GM21528 (cell line): ENCODE data around the gene HPCA.

Source experiments
- ATAC-seq: cut with Tn5 transposase; IDR thresholded peaks from one replicate; pipeline ENCODE4 v1.9.1; 2021; ENCODE audit warnings: mild to moderate bottlenecking, moderate library complexity; ENCODE audit not compliant: unreplicated experiment, low FRiP score

The HPCA gene

GRCh38 chr1:32888134-32888533, 1.8 kb downstream of the HPCA start:
- ATAC-seq, result no peak

- no peak for ATAC-seq
These were observed 2.6 kb downstream of the HPCA start for GRCh38 chr1:32888677-32889420.

DNA sequence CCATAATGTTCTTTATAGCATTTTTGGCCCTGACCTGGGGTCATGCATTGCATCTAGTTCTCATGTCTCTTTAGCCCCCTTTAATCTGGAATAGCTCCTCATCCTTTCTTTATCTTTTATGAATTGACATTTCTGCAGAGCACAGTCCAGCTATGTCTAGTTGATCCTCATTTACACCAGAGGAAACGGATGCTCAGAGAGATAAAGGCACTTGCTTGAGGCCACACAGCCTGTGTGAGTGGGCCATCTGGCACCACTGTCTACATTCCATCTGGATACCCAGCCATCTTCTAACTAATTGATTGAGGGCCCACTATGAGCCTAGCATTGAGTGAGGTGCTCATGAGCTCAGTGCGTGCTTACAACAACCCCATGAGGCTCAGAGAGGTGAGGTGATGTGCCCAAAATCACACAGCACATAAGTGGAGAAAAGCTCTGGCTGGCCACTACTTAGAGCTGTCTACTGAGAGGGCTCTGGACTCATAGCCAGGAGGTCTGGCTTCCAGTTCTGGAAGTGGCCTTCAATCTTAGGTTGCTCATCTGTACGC, 3.5 kb downstream of the HPCA start:
- ATAC-seq, result no peak

- ATAC-seq, result no peak
These were observed 4.4 kb downstream of the HPCA start for GRCh38 chr1:32890516-32891240.

- ATAC-seq, result no peak
These were observed 4.9 kb downstream of the HPCA start for GRCh38 chr1:32891241-32891570.

DNA sequence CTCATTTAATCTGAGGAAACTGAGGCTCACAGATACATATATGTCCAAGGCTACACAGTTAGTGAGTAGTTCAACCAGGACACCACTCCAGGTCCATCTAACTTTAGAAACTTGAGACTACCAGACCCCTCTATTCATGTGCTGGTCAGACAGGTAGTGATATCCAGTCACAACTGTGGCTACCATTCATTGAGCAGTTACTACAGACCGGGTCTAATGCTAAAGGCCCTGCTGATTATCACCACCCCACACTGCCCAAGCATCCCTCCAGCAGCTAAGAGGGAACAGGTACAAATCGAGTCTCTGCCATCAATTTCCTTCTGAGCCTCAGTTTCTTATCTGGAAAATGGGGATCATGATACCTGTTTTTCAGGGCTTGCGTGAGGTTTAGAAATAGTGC, 5.3 kb downstream of the HPCA start:
- ATAC-seq, result no peak

GRCh38 chr1:32892368-32893197, 6.3 kb downstream of the HPCA start:
- ATAC-seq, result no peak

- no peak for ATAC-seq
These were observed 7.1 kb downstream of the HPCA start for GRCh38 chr1:32893198-32894018.

DNA sequence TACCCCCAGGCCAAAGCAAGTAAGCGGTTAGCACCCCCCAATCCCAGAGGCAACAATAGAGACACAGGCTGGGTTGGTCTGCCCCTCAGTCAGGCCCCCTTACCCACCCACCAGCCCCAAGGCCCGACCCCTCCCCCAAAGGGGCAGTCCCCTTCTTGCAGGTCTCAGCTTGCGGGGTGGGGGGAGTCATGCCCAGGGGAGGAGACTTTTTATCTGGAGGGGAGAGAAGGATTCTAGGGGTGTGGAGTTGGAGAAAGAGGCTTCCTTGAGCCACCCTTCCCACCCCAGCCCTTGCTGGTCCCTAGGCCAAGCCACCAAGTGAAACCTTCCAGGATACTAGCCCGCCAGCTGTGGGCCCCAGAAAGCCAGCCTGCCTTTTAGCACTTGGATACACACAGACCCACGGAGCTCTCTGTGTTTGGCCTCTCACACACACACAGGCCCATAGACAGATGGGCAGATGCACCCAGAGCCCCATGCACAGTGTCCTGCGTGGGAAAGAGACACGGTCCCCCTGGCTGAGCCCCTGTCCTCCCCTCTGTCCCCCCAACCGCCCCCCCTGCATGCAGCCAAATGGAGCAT, 7.8 kb downstream of the HPCA start:
- no peak for ATAC-seq

- ATAC-seq, result no peak
These were observed 8.4 kb downstream of the HPCA start for GRCh38 chr1:32894681-32895080.

- no peak for ATAC-seq
These were observed 9.3 kb downstream of the HPCA start for GRCh38 chr1:32895325-32896215.

DNA sequence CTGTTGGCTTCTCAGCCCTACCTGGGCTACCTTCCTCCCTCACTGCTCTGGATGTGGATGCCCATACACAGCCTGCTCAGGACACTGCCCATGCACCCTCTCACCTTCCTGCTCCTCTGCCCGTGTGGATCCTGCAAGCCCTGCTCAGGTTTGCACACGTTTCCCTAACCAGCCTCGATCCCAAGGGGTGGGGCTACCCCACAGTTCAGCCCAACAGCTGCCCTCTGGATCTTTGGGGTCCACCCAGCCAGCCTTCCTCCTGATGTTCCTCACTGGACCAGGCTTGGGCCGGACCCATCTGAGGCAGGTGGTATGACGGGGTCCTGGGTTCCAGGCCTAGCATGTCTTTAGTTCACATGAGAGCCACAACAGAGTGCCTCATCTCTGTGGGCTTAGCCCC, 10.2 kb downstream of the HPCA start:
- no peak for ATAC-seq

- no peak for ATAC-seq
These were observed 11.1 kb downstream of the HPCA start for GRCh38 chr1:32897082-32898049.

DNA sequence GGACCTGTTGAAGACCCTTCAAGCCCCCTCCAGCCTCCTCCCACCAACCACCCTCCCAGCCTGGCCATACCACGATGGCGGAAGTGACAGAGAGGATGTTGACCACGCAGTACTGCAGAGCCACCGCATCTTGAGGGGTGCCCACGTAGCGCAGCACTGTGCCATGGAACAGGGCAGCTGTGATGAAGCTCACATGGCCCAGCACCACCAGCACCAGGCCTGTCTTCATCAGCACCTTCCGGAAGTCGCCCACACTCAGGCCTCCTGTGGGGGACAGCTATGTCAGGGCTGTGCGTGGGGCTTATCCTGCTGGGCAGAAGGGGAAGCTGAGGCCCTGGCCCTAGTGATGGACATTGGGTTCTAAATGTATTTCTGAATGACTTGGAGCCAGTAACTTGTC, 11.8 kb downstream of the HPCA start:
- no peak for ATAC-seq

- no peak for ATAC-seq
These were observed 12.7 kb downstream of the HPCA start for GRCh38 chr1:32898958-32899357.

DNA sequence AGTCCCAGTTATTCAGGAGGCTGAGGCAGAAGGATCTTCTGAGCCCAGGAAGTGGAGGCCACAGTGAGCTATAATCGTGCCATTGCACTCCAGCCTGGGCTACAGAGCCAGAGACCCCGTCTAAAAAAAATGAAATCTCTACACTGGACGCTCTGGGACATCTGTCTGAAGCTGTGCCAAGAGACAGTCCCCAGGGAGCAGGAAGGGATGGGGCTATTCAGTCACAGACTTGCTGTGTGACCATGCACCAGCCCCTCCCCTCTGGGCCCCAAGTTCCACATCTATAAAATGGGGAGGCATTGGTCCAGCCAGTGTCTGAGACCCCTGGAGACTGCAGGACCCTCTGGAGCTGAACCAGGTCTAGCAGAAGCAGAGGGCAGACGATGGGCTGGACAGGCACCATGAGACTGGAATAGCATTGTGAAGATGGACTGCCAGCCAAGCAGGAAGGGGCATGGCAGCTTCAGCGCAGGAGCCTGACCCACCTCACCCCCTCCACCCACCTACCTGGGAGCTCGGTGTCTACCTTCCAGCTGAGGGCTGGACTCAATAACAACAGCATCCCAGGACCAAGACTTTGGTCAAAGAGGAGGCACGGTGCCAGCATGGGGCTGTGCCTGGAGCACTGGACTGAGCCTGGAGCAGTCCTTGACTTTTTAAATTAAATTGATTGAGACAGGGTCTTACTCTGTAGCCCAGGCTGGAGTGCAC, 13.4 kb downstream of the HPCA start:
- no peak for ATAC-seq

DNA sequence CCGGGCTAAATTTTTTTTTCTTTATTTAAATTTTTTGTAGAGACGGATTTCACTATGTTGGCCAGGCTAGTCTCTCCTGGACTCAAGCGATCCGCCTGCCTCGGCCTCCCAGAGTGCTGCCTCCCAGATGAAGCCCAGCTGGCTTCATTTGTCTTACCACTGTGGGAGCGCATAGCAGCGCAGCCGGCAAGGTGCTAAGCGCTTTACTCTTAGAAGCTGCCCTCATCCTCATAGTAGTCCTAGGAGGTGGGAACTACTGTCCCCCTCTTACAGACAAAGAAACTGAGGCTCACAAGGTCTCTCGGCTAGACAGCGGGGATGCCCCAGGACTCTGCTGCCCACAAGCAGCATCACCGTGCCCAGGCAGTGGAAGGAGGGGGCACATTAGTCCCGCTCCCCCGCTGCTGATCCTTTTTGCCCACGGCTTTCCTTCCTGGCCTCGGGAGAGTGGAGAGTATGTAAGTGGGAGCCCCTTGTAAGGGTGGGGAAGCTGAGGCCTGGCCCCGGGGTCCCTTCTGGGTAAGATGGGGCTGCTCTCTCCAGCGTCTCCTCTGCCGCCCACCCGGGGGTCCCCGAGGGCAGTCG, 14.2 kb downstream of the HPCA start:
- ATAC-seq, result no peak
